Mesenteric fat pad (tissue), 1 donor: ENCODE data around the gene GDPGP1. TPM values are rescaled to one million over a fixed set of nuclear protein-coding genes. Genes with fewer than 3 reads are reported as not detected.

Experiments used
- DNase-seq: peaks from one replicate; pipeline ENCODE4 v3.0.0-alpha.2; 2020; ENCODE audit warnings: low spot score
- total RNA-seq: library from RNA; stranded (reverse); fragmentation: NEBNext Ultra II Directional; extraction: Animal tissue kit (Norgen Biotek cat#: 25700); gene quantifications from one replicate; pipeline ENCODE4 v1.2.1, GENCODE V29; 2021
- donor health status: DM: yes; HTN: yes; CAD: no.

Gene GDPGP1
- total RNA-seq, 1 donor from 2014 or later: 8.1 TPM

- DNase-seq: no peak
Measured at GRCh38 chr15:90223441-90224165, 10.4 kb upstream of the GDPGP1 start.

- DNase-seq: no peak
Measured at GRCh38 chr15:90225047-90225446, 9.0 kb upstream of the GDPGP1 start.

- DNase-seq: no peak
Measured at GRCh38 chr15:90225504-90226234, 8.3 kb upstream of the GDPGP1 start.

- DNase-seq: no peak
Measured at GRCh38 chr15:90227336-90227735, 6.7 kb upstream of the GDPGP1 start.

GRCh38 chr15:90227816-90228772 is 5.9 kb upstream of the GDPGP1 start:
- no peak for DNase-seq

- DNase-seq: no peak
Measured at GRCh38 chr15:90228960-90229359, 5.0 kb upstream of the GDPGP1 start.

- no peak for DNase-seq
Measured at GRCh38 chr15:90230071-90230494, 3.9 kb upstream of the GDPGP1 start.

- DNase-seq: no peak
Measured at GRCh38 chr15:90230610-90231009, 3.4 kb upstream of the GDPGP1 start.

GRCh38 chr15:90231028-90232017 is 2.7 kb upstream of the GDPGP1 start:
- DNase-seq: no peak

GRCh38 chr15:90232196-90232595 is 1.8 kb upstream of the GDPGP1 start:
- DNase-seq: no peak

GRCh38 chr15:90232941-90233386 is 1.0 kb upstream of the GDPGP1 start:
- no peak for DNase-seq

- DNase-seq: peak; percentile 99
Measured at GRCh38 chr15:90233387-90234095, 468 bp upstream of the GDPGP1 start, which contains the start of gene CIB1. Gene CIB1 (minus strand): TSS chr15:90233941. CDS start chr15:90233885, 56 bp downstream.

GRCh38 chr15:90239371-90239770 is 5.4 kb downstream of the GDPGP1 start:
- DNase-seq: no peak

GRCh38 chr15:90240856-90241255 is 6.8 kb downstream of the GDPGP1 start:
- DNase-seq: no peak

- DNase-seq: no peak
Measured at GRCh38 chr15:90241343-90242192, 7.6 kb downstream of the GDPGP1 start.

GRCh38 chr15:90243943-90244639 is 10.1 kb downstream of the GDPGP1 start:
- no peak for DNase-seq

- DNase-seq: no peak
Measured at GRCh38 chr15:90248789-90249202, 14.8 kb downstream of the GDPGP1 start.
